Liver (tissue), 9 donors: ENCODE data around the gene ADCY10. TPM values are rescaled to one million over a fixed set of nuclear protein-coding genes. Genes with fewer than 3 reads are reported as not detected.

ENCODE experiments used
- DNase-seq: peaks from one replicate; pipeline ENCODE4 v3.0.0-alpha.2; 2017; ENCODE audit warnings: low spot score
- H3K27ac ChIP-seq, 2 donors: one replicate each; pipeline ENCODE4 v1.7.0; 2013; ENCODE audit warnings: inconsistent platforms in 2 of 2, low read length in 2 of 2, control low read depth in 1 of 2, low read depth in 1 of 2, mild to moderate bottlenecking in 1 of 2
- H3K27me3 ChIP-seq, 4 donors: one replicate each; pipeline versions ENCODE4 v1.6.1 to v1.7.0; 2013; ENCODE audit warnings: low read length in 3 of 4, inconsistent platforms in 1 of 4, mild to moderate bottlenecking in 1 of 4, moderate library complexity in 1 of 4; ENCODE audit not compliant: control insufficient read depth in 4 of 4, insufficient read depth in 4 of 4
- H3K36me3 ChIP-seq, 4 donors: one replicate each; pipeline versions ENCODE4 v1.6.1 to v1.7.0; 2013; ENCODE audit warnings: low read length in 3 of 4, mild to moderate bottlenecking in 3 of 4, low read depth in 1 of 4, moderate library complexity in 1 of 4; ENCODE audit not compliant: control insufficient read depth in 4 of 4, insufficient read depth in 3 of 4
- H3K4me1 ChIP-seq, 4 donors: one replicate each; pipeline versions ENCODE4 v1.6.1 to v1.7.0; 2013; ENCODE audit warnings: low read length in 3 of 4, mild to moderate bottlenecking in 3 of 4, moderate library complexity in 1 of 4; ENCODE audit not compliant: control insufficient read depth in 4 of 4, insufficient read depth in 4 of 4
- H3K4me3 ChIP-seq, 3 donors: one replicate each; pipeline versions ENCODE4 v1.6.1 to v1.7.0; 2013; ENCODE audit warnings: low read length in 3 of 3, control low read depth in 1 of 3, low read depth in 1 of 3, mild to moderate bottlenecking in 1 of 3
- H3K9ac ChIP-seq, 2 donors: one replicate each; pipeline ENCODE4 v1.7.0; 2013; ENCODE audit warnings: low read length in 2 of 2, mild to moderate bottlenecking in 2 of 2, moderate library complexity in 2 of 2, control low read depth in 1 of 2, low read depth in 1 of 2
- H3K9me3 ChIP-seq, 4 donors: one replicate each; pipeline versions ENCODE4 v1.6.1 to v1.7.0; 2013; ENCODE audit warnings: low read length in 3 of 4; ENCODE audit not compliant: control insufficient read depth in 4 of 4
- ATF3 ChIP-seq: IDR thresholded peaks from 2 replicates; pipeline ENCODE4 v1.6.1; 2016; ENCODE audit warnings: antibody characterized with exemption
- CTCF ChIP-seq: fragments of 150-350 bp; IDR thresholded peaks from 2 replicates; pipeline ENCODE4 v1.5.1; 2017; ENCODE audit warnings: improper control_type of control experiment, low read depth, low read length; ENCODE audit not compliant: missing input control
- EGR1 ChIP-seq, 2 donors: IDR thresholded peaks; 2 replicates each; pipeline ENCODE4 v1.6.1; 2016 to 2018; ENCODE audit warnings: antibody characterized with exemption in 2 of 2, low read depth in 2 of 2
- FOXA1 ChIP-seq: IDR thresholded peaks from 2 replicates; pipeline ENCODE4 v1.6.1; 2016; ENCODE audit warnings: antibody characterized with exemption
- FOXA2 ChIP-seq: IDR thresholded peaks from 2 replicates; pipeline ENCODE4 v1.6.1; 2016; ENCODE audit warnings: antibody characterized with exemption
- GABPA ChIP-seq, 2 donors: IDR thresholded peaks in 1 of 2; conservative IDR thresholded peaks in 1 of 2; 2 replicates each; pipeline ENCODE4 v1.6.1; 2016; ENCODE audit warnings: antibody characterized with exemption in 2 of 2, mild to moderate bottlenecking in 1 of 2, moderate library complexity in 1 of 2
- HNF4A ChIP-seq, 2 donors: conservative IDR thresholded peaks; 2 replicates each; pipeline ENCODE4 v1.6.1; 2016; ENCODE audit warnings: antibody characterized with exemption in 2 of 2, mild to moderate bottlenecking in 2 of 2
- HNF4G ChIP-seq: IDR thresholded peaks from 2 replicates; pipeline ENCODE4 v1.6.1; 2016; ENCODE audit warnings: antibody characterized with exemption
- JUND ChIP-seq, 2 donors: IDR thresholded peaks; 2 replicates each; pipeline ENCODE4 v1.6.1; 2016; ENCODE audit warnings: antibody characterized with exemption in 2 of 2
- MAX ChIP-seq: IDR thresholded peaks from 2 replicates; pipeline ENCODE4 v1.6.1; 2016; ENCODE audit warnings: antibody characterized with exemption
- NR2F2 ChIP-seq: IDR thresholded peaks from 2 replicates; pipeline ENCODE4 v1.6.1; 2016; ENCODE audit warnings: antibody characterized with exemption
- RAD21 ChIP-seq, 2 donors: IDR thresholded peaks; 2 replicates each; pipeline ENCODE4 v1.6.1; 2016; ENCODE audit warnings: antibody characterized with exemption in 2 of 2, mild to moderate bottlenecking in 2 of 2
- REST ChIP-seq: IDR thresholded peaks from 2 replicates; pipeline ENCODE4 v1.6.1; 2016; ENCODE audit warnings: antibody characterized with exemption, mild to moderate bottlenecking
- RXRA ChIP-seq, 2 donors: IDR thresholded peaks; 2 replicates each; pipeline ENCODE4 v1.6.1; 2017 to 2018; ENCODE audit warnings: antibody characterized with exemption in 2 of 2, mild to moderate bottlenecking in 1 of 2
- SP1 ChIP-seq: IDR thresholded peaks from 2 replicates; pipeline ENCODE4 v1.6.1; 2018; ENCODE audit warnings: antibody characterized with exemption, mild to moderate bottlenecking
- TAF1 ChIP-seq: conservative IDR thresholded peaks from 2 replicates; pipeline ENCODE4 v1.6.1; 2016; ENCODE audit warnings: antibody characterized with exemption, mild to moderate bottlenecking
- YY1 ChIP-seq: IDR thresholded peaks from 2 replicates; pipeline ENCODE4 v1.6.1; 2016; ENCODE audit warnings: antibody characterized with exemption, mild to moderate bottlenecking
- ZBTB33 ChIP-seq: IDR thresholded peaks from 2 replicates; pipeline ENCODE4 v1.6.1; 2016; ENCODE audit warnings: antibody characterized with exemption
- WGBS: extraction: QIAGEN DNeasy Blood & Tissue Kit; methylation state at CpG from one replicate; pipeline ENCODE4 v1.1.7; 2013; 5-methylcytosine and 5-hydroxymethylcytosine counted together
- polyA plus RNA-seq, 2 donors: library from polyadenylated mRNA; stranded (reverse) in 1 of 2; unstranded in 1 of 2; fragments of 200-250 nt in 1 of 2; fragments of >200 nt in 1 of 2; fragmentation: Nextera tagmentation in 1 of 2; extraction: Ambion mirVana in 1 of 2; gene quantifications; one replicate each; pipeline versions ENCODE4 v1.2.1 to v1.2.3, GENCODE V29; 2013 to 2015
- total RNA-seq, 2 donors: library from RNA; depleted of rRNA; stranded (reverse); fragments of >200 nt; gene quantifications; one replicate each; pipeline ENCODE4 v1.2.3, GENCODE V29; 2014
- donor health status: healthy.
- donor health status: healthy.
- donor health status: healthy.
- donor health status: healthy.
- donor health status: healthy.

ADCY10 gene
- total and polyA plus RNA-seq, 4 donors, result 0.89 to 4.7 (median 2.3) TPM

GRCh38 chr1:167786502-167786901, 127.4 kb downstream of the ADCY10 start:
- peaks cover 1 to 9% (median 5%) of the 10 kb centered on the region in 4 donors for H3K36me3 ChIP-seq
- no peak for TF ChIP-seq FOXA1
- TF ChIP-seq GABPA (IDR thresholded peaks at IDR 0.05 in 1 of 2, conservative IDR thresholded peaks at IDR 0.05 in 1 of 2), result no peak
- no peak for TF ChIP-seq ZBTB33
- TF ChIP-seq EGR1 (IDR thresholded peaks at IDR 0.05; ENCODE audit: low read depth in 2 of 2), result no peak
- no peak for TF ChIP-seq RAD21 (IDR thresholded peaks at IDR 0.05)
- TF ChIP-seq TAF1, result no peak
- no peak for TF ChIP-seq NR2F2
- TF ChIP-seq CTCF, result no peak
- TF ChIP-seq HNF4A (conservative IDR thresholded peaks at IDR 0.05), result no peak
- TF ChIP-seq FOXA2, result no peak
- TF ChIP-seq MAX, result no peak
- no peak for TF ChIP-seq YY1
- no peak for TF ChIP-seq HNF4G
- TF ChIP-seq SP1, result no peak
- no peak for TF ChIP-seq RXRA (IDR thresholded peaks at IDR 0.05)
- TF ChIP-seq REST, result no peak
- no peak for TF ChIP-seq ATF3
- TF ChIP-seq JUND (IDR thresholded peaks at IDR 0.05), result no peak
- 91% methylated on average over 5 of the region's 5 CpGs for WGBS

More at GRCh38 chr1:167786502-167786901, 127.4 kb downstream of the ADCY10 start:
- H3K4me3 ChIP-seq, result no peak overlapping the region
- H3K9ac ChIP-seq, result no peak overlapping the region
- H3K9me3 ChIP-seq, result no peaks in the 10 kb centered on the region
- no peaks in the 10 kb centered on the region for H3K4me1 ChIP-seq
- H3K27ac ChIP-seq, result no peak overlapping the region
- DNase-seq, result no peak
- H3K27me3 ChIP-seq, result no peaks in the 10 kb centered on the region
